Loucy (cell line): Measurements from ENCODE around the gene SEMA7A.

Experiments used
- EZH2phosphoT487 ChIP-seq: fragments of 200-600 bp; IDR thresholded peaks from 2 replicates; pipeline ENCODE4 v1.6.1; 2018; ENCODE audit warnings: antibody characterized with exemption, mild to moderate bottlenecking, moderate library complexity, borderline replicate concordance
- TF ChIP-seq, protein P1 (sequence below): fragments of 200-600 bp; sonication (generic); conservative IDR thresholded peaks from 2 replicates; pipeline ENCODE4 v1.5.1; 2014; ENCODE audit warnings: mild to moderate bottlenecking, antibody characterized with exemption, low read length

DNA sequence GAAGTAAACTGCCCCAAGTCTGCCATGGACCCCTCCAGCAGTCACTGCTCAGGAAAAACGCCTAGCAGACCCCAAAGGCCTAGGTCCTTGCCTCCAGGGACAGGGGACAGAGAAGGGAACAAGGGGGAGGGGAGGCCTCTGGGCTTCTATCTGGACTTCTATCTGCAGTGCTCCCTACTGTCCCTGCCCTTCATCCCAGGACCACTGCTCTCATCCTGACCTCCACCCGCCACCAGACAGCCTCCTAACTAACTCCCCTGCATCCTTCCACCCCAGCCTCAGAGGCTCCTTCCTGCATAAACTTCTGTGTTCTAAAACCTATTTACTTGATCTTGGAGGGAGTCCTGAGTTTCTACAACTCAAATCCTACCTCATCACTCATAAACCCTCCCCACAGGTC, 25.4 kb downstream of the SEMA7A start:
- no peak for TF ChIP-seq EZH2phosphoT487
- TF ChIP-seq, protein P1, sequence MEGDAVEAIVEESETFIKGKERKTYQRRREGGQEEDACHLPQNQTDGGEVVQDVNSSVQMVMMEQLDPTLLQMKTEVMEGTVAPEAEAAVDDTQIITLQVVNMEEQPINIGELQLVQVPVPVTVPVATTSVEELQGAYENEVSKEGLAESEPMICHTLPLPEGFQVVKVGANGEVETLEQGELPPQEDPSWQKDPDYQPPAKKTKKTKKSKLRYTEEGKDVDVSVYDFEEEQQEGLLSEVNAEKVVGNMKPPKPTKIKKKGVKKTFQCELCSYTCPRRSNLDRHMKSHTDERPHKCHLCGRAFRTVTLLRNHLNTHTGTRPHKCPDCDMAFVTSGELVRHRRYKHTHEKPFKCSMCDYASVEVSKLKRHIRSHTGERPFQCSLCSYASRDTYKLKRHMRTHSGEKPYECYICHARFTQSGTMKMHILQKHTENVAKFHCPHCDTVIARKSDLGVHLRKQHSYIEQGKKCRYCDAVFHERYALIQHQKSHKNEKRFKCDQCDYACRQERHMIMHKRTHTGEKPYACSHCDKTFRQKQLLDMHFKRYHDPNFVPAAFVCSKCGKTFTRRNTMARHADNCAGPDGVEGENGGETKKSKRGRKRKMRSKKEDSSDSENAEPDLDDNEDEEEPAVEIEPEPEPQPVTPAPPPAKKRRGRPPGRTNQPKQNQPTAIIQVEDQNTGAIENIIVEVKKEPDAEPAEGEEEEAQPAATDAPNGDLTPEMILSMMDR, result no peak
